ENCODE data around the gene TYSND1.

DNA sequence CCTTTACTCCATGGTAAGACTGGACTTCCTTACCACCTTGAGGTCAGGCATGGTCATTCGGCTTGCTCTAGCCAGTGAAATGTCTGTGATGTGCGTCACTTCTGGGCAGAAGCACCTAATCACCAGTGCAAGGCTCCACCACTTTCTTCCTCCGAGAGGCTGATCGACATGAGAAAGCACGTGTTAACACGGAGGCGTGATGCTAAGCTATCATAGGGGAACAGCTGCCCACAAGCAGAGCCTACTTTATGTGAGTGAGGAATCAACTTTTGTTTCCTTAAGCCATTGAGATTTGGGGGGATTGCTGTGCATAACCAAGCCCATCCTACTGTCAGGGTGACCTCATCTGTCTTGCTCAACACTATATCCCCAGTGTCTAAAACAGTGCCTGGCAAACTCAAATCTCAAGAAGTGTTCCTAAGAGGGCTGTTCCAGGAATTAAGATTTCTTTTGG, 46.9 kb upstream of the TYSND1 start:
- TF ChIP-seq, protein P1, sequence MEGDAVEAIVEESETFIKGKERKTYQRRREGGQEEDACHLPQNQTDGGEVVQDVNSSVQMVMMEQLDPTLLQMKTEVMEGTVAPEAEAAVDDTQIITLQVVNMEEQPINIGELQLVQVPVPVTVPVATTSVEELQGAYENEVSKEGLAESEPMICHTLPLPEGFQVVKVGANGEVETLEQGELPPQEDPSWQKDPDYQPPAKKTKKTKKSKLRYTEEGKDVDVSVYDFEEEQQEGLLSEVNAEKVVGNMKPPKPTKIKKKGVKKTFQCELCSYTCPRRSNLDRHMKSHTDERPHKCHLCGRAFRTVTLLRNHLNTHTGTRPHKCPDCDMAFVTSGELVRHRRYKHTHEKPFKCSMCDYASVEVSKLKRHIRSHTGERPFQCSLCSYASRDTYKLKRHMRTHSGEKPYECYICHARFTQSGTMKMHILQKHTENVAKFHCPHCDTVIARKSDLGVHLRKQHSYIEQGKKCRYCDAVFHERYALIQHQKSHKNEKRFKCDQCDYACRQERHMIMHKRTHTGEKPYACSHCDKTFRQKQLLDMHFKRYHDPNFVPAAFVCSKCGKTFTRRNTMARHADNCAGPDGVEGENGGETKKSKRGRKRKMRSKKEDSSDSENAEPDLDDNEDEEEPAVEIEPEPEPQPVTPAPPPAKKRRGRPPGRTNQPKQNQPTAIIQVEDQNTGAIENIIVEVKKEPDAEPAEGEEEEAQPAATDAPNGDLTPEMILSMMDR (IDR thresholded peaks at IDR 0.05; ENCODE audit: insufficient read depth, low read length, poor library complexity, severe bottlenecking), result no peak
- no peak for TF ChIP-seq EZH2phosphoT487 (conservative IDR thresholded peaks at IDR 0.05; ENCODE audit: low read length)

Data from SU-DHL-6 (cell line).